H9 (cell line): ENCODE measurements around the gene NKX3-2. TPM values are rescaled to one million over a fixed set of nuclear protein-coding genes. Genes with fewer than 3 reads are reported as not detected.

Experiments
- DNase-seq: peaks from one replicate; pipeline ENCODE4 v3.0.0-alpha.2; 2017
- H2AFZ ChIP-seq: one replicate; pipeline ENCODE4 v1.6.1; 2013; ENCODE audit warnings: mild to moderate bottlenecking, low read length, control low read depth, moderate library complexity
- H2AK5ac ChIP-seq: 2 replicates; pipeline ENCODE4 v1.6.1; 2013; ENCODE audit warnings: low read length, control low read depth, mixed read lengths; ENCODE audit not compliant: insufficient read length
- H2BK120ac ChIP-seq: one replicate; pipeline ENCODE4 v1.6.1; 2013; ENCODE audit warnings: low read depth, mild to moderate bottlenecking, low read length, control low read depth, inconsistent platforms; ENCODE audit not compliant: poor library complexity, severe bottlenecking
- H2BK12ac ChIP-seq: 2 replicates; pipeline ENCODE4 v1.6.1; 2013; ENCODE audit warnings: low read length, control low read depth, mixed read lengths, low read depth; ENCODE audit not compliant: insufficient read length
- H2BK15ac ChIP-seq: 2 replicates; pipeline ENCODE4 v1.6.1; 2013; ENCODE audit warnings: low read depth, low read length, control low read depth
- H2BK20ac ChIP-seq: one replicate; pipeline ENCODE4 v1.6.1; 2013; ENCODE audit warnings: low read depth, mild to moderate bottlenecking, low read length, control low read depth, inconsistent platforms; ENCODE audit not compliant: poor library complexity, severe bottlenecking
- H2BK5ac ChIP-seq: 2 replicates; pipeline ENCODE4 v1.6.1; 2013; ENCODE audit warnings: low read length, control low read depth, mixed read lengths; ENCODE audit not compliant: insufficient read length
- H3K14ac ChIP-seq: 2 replicates; pipeline ENCODE4 v1.6.1; 2013; ENCODE audit warnings: low read length, control low read depth; ENCODE audit not compliant: insufficient read depth
- H3K18ac ChIP-seq: 2 replicates; pipeline ENCODE4 v1.6.1; 2013; ENCODE audit warnings: low read depth, mild to moderate bottlenecking, mixed read lengths, low read length, control low read depth; ENCODE audit not compliant: insufficient read length
- H3K23ac ChIP-seq: 2 replicates; pipeline ENCODE4 v1.6.1; 2013; ENCODE audit warnings: low read length, control low read depth, mixed read lengths, low read depth; ENCODE audit not compliant: insufficient read length
- H3K23me2 ChIP-seq: 2 replicates; pipeline ENCODE4 v1.6.1; 2013; ENCODE audit warnings: low read depth, mild to moderate bottlenecking, mixed read lengths, low read length, control low read depth; ENCODE audit not compliant: insufficient read length, poor library complexity, severe bottlenecking
- H3K27ac ChIP-seq: 2 replicates; pipeline ENCODE4 v1.5.1; 2013; ENCODE audit warnings: low read length, control low read depth, mixed read lengths, low read depth; ENCODE audit not compliant: insufficient read length
- H3K27me3 ChIP-seq: 2 replicates; pipeline ENCODE4 v1.6.1; 2013; ENCODE audit warnings: low read length, control low read depth, inconsistent platforms; ENCODE audit not compliant: insufficient read depth
- H3K4ac ChIP-seq: 2 replicates; pipeline ENCODE4 v1.6.1; 2013; ENCODE audit warnings: low read depth, mild to moderate bottlenecking, control low read depth, inconsistent platforms, low read length, moderate library complexity
- H3K4me1 ChIP-seq: 2 replicates; pipeline ENCODE4 v1.6.1; 2013; ENCODE audit warnings: low read length, control low read depth, inconsistent platforms; ENCODE audit not compliant: insufficient read depth
- H3K4me2 ChIP-seq: 2 replicates; pipeline ENCODE4 v1.6.1; 2013; ENCODE audit warnings: low read length, control low read depth, mixed read lengths; ENCODE audit not compliant: insufficient read length, insufficient read depth
- H3K56ac ChIP-seq: 2 replicates; pipeline ENCODE4 v1.6.1; 2013; ENCODE audit warnings: low read depth, mild to moderate bottlenecking, mixed read lengths, low read length, control low read depth; ENCODE audit not compliant: insufficient read length
- H3K79me1 ChIP-seq: 2 replicates; pipeline ENCODE4 v1.6.1; 2013; ENCODE audit warnings: low read depth, mild to moderate bottlenecking, moderate library complexity, low read length, control low read depth, inconsistent platforms; ENCODE audit not compliant: insufficient read depth, poor library complexity, severe bottlenecking
- H3K79me2 ChIP-seq: 2 replicates; pipeline ENCODE4 v1.6.1; 2013; ENCODE audit warnings: low read length, control low read depth, inconsistent platforms; ENCODE audit not compliant: insufficient read depth
- H3K9ac ChIP-seq: 2 replicates; pipeline ENCODE4 v1.6.1; 2013; ENCODE audit warnings: low read length, control low read depth, mixed read lengths; ENCODE audit not compliant: insufficient read length; ENCODE audit errors: extremely low read depth
- H3K9me3 ChIP-seq: one replicate; pipeline ENCODE4 v1.6.1; 2013; ENCODE audit warnings: low read depth, low read length, inconsistent platforms; ENCODE audit not compliant: control insufficient read depth
- H3T11ph ChIP-seq: one replicate; pipeline ENCODE4 v1.6.1; 2013; ENCODE audit warnings: mild to moderate bottlenecking, low read length, control low read depth, inconsistent platforms
- H4K20me1 ChIP-seq: one replicate; pipeline ENCODE4 v1.6.1; 2013; ENCODE audit not compliant: control insufficient read depth, insufficient read length, insufficient read depth
- H4K5ac ChIP-seq: 2 replicates; pipeline ENCODE4 v1.6.1; 2013; ENCODE audit warnings: low read depth, mild to moderate bottlenecking, mixed read lengths, low read length, control low read depth; ENCODE audit not compliant: insufficient read length
- H4K8ac ChIP-seq: replicated peaks from 2 replicates; pipeline ENCODE4 v1.6.1; 2013; ENCODE audit warnings: low read length, control low read depth, mixed read lengths, low read depth; ENCODE audit not compliant: insufficient read length
- H4K91ac ChIP-seq: 2 replicates; pipeline ENCODE4 v1.6.1; 2013; ENCODE audit warnings: low read depth, mild to moderate bottlenecking, moderate library complexity, mixed read lengths, low read length, control low read depth; ENCODE audit not compliant: insufficient read length
- H3K27ac Mint-ChIP-seq, 3 experiments: 2 replicates in 2 of 3; 3 replicates in 1 of 3; pipeline ENCODE4 v1.8.0; 2020 to 2021; ENCODE audit warnings: mixed read lengths in 3 of 3, mild to moderate bottlenecking in 1 of 3, moderate library complexity in 1 of 3
- H3K27me3 Mint-ChIP-seq: 2 replicates; pipeline ENCODE4 v1.8.0; 2021; ENCODE audit warnings: low read depth, mild to moderate bottlenecking, moderate library complexity, mixed read lengths
- H3K36me3 Mint-ChIP-seq, 3 experiments: 2 replicates in 2 of 3; 3 replicates in 1 of 3; pipeline ENCODE4 v1.8.0; 2020 to 2021; ENCODE audit warnings: low read depth in 3 of 3, mixed read lengths in 3 of 3; ENCODE audit not compliant: insufficient read depth in 1 of 3
- H3K4me1 Mint-ChIP-seq, 2 experiments: 2 replicates each; pipeline ENCODE4 v1.8.0; 2020; ENCODE audit warnings: mixed read lengths in 2 of 2
- H3K4me3 Mint-ChIP-seq, 2 experiments: 2 replicates in 1 of 2; 3 replicates in 1 of 2; pipeline ENCODE4 v1.8.0; 2020 to 2021; ENCODE audit warnings: mild to moderate bottlenecking in 2 of 2, mixed read lengths in 2 of 2, moderate library complexity in 1 of 2
- H3K9me3 Mint-ChIP-seq, 2 experiments: 2 replicates in 1 of 2; 3 replicates in 1 of 2; pipeline ENCODE4 v1.8.0; 2020; ENCODE audit warnings: mild to moderate bottlenecking in 2 of 2, mixed read lengths in 2 of 2, moderate library complexity in 1 of 2
- CTCF ChIP-seq: fragments of 200-600 bp; sonication (generic); conservative IDR thresholded peaks from 3 replicates; pipeline ENCODE4 v1.8.0; 2021; ENCODE audit warnings: antibody characterized with exemption, mild to moderate bottlenecking
- WGBS: extraction: QIAGEN DNeasy Blood & Tissue Kit; methylation state at CpG from one replicate; pipeline ENCODE4 v1.1.7; 2013; ENCODE audit warnings: missing lambda C conversion rate, low lambda C conversion rate, mixed read lengths; ENCODE audit not compliant: insufficient read length; ENCODE audit errors: extremely low coverage; 5-methylcytosine and 5-hydroxymethylcytosine counted together
- total RNA-seq: library from RNA; stranded (reverse); gene quantifications from 2 replicates; pipeline ENCODE4 v1.2.1, GENCODE V29; 2021

NKX3-2 gene
- total RNA-seq, 1 experiment from 2014 or later, result 1.9 TPM

- Histone ChIP-seq H2BK12ac (no peak overlapping the region), H3K56ac (no peak overlapping the region), H3K23me2 (no peaks in the 10 kb centered on the region), H2AK5ac (no peak overlapping the region), H3K27ac (no peak overlapping the region), H3K79me1 (no peaks in the 10 kb centered on the region), H4K8ac (no peak overlapping the region), H3K4ac (no peak overlapping the region), H3K9me3 (no peaks in the 10 kb centered on the region), H2BK120ac (no peak overlapping the region), H3K4me1 (no peaks in the 10 kb centered on the region), H3K9ac (no peak overlapping the region), H2BK20ac (no peak overlapping the region), H4K20me1 (no peaks in the 10 kb centered on the region), H2BK5ac (no peak overlapping the region), H3T11ph (no peak overlapping the region), H3K18ac (no peak overlapping the region), H2BK15ac (no peak overlapping the region), H3K4me2 (no peak overlapping the region), H3K79me2 (no peaks in the 10 kb centered on the region), H3K23ac (no peak overlapping the region), H3K27me3 (no peaks in the 10 kb centered on the region), H3K14ac (no peak overlapping the region), H4K91ac (no peak overlapping the region), H2AFZ (no peak overlapping the region), H4K5ac (no peak overlapping the region)
- Mint-ChIP-seq H3K4me1 (no peaks in the 10 kb centered on the region), H3K27ac (no peak overlapping the region), H3K4me3 (no peak overlapping the region), H3K9me3 (no peaks in the 10 kb centered on the region), H3K27me3 (no peaks in the 10 kb centered on the region), H3K36me3 (peaks cover 22 to 71% (median 61%) of the 10 kb centered on the region in 3 experiments)
- TF ChIP-seq CTCF, result no peak
- no CpG with 5 or more reads among the region's 3 CpGs for WGBS
- no peak for DNase-seq
These were observed 33.4 kb upstream of the NKX3-2 start for GRCh38 chr4:13577660-13578059.
